ENCODE measurements around the gene SH2D1B. TPM values are rescaled to one million over a fixed set of nuclear protein-coding genes. Genes with fewer than 3 reads are reported as not detected.

SH2D1B gene
- total and polyA plus RNA-seq, 9 of the 15 experiments (the other 6 are each of a cell fraction or from before 2014, with no cell fraction given) = 5.6 to 19.6 (median 9.7) TPM

DNA sequence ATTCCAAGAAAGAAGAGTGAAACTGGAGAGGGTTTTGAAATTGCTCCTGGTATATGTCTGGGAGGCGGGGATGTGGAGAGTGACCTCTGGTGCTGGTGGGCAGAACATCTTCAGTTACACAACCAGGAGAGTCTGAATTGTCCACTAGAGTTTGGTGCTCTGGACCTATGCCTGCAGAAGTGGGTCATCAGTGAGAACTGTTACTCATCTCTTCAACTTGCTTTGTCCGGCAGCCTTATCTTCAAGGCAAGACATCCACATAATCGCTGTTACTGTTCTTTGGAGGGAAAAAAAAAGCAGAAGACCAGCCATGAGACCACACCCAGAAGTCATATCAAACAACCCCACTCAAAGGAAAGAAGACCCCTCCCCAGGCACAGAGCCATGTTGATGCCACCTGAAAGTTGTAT lies 14.9 kb downstream of the SH2D1B start (continued):
- TF ChIP-seq, protein P1, sequence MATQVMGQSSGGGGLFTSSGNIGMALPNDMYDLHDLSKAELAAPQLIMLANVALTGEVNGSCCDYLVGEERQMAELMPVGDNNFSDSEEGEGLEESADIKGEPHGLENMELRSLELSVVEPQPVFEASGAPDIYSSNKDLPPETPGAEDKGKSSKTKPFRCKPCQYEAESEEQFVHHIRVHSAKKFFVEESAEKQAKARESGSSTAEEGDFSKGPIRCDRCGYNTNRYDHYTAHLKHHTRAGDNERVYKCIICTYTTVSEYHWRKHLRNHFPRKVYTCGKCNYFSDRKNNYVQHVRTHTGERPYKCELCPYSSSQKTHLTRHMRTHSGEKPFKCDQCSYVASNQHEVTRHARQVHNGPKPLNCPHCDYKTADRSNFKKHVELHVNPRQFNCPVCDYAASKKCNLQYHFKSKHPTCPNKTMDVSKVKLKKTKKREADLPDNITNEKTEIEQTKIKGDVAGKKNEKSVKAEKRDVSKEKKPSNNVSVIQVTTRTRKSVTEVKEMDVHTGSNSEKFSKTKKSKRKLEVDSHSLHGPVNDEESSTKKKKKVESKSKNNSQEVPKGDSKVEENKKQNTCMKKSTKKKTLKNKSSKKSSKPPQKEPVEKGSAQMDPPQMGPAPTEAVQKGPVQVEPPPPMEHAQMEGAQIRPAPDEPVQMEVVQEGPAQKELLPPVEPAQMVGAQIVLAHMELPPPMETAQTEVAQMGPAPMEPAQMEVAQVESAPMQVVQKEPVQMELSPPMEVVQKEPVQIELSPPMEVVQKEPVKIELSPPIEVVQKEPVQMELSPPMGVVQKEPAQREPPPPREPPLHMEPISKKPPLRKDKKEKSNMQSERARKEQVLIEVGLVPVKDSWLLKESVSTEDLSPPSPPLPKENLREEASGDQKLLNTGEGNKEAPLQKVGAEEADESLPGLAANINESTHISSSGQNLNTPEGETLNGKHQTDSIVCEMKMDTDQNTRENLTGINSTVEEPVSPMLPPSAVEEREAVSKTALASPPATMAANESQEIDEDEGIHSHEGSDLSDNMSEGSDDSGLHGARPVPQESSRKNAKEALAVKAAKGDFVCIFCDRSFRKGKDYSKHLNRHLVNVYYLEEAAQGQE (IDR thresholded peaks at IDR 0.05; ENCODE audit: borderline replicate concordance) = peak; percentile 53; the same call in 1 of the 2 replicates
- TF ChIP-seq, protein P1 (CRISPR knock-in tag; IDR thresholded peaks at IDR 0.05; ENCODE audit: low read depth) = no peak
- peak; percentile 73 for TF ChIP-seq NCOR1 (IDR thresholded peaks at IDR 0.05)
- TF ChIP-seq POLR2B (IDR thresholded peaks at IDR 0.05; ENCODE audit: low read depth, partially characterized antibody) = no peak
- TF ChIP-seq STAT5A (IDR thresholded peaks at IDR 0.05; ENCODE audit: borderline replicate concordance, low read length) = peak; percentile 34; the same call in 1 of the 2 replicates
- 0 out of 2 replicates have a peak, but pooled peaks have one; percentile 61 for TF ChIP-seq ZEB2 (IDR thresholded peaks at IDR 0.05)
- TF ChIP-seq, protein P2, sequence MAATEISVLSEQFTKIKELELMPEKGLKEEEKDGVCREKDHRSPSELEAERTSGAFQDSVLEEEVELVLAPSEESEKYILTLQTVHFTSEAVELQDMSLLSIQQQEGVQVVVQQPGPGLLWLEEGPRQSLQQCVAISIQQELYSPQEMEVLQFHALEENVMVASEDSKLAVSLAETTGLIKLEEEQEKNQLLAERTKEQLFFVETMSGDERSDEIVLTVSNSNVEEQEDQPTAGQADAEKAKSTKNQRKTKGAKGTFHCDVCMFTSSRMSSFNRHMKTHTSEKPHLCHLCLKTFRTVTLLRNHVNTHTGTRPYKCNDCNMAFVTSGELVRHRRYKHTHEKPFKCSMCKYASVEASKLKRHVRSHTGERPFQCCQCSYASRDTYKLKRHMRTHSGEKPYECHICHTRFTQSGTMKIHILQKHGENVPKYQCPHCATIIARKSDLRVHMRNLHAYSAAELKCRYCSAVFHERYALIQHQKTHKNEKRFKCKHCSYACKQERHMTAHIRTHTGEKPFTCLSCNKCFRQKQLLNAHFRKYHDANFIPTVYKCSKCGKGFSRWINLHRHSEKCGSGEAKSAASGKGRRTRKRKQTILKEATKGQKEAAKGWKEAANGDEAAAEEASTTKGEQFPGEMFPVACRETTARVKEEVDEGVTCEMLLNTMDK (IDR thresholded peaks at IDR 0.05; ENCODE audit: borderline replicate concordance, insufficient read depth, low read depth, low read length, poor library complexity, severe bottlenecking) = peak; percentile 18
- TF ChIP-seq L3MBTL2 (IDR thresholded peaks at IDR 0.05) = peak; percentile 55; the same call in 1 of the 2 replicates
- no peak for TF ChIP-seq TARDBP (IDR thresholded peaks at IDR 0.05)
- TF ChIP-seq ZBTB7A (IDR thresholded peaks at IDR 0.05; ENCODE audit: borderline replicate concordance, control insufficient read depth, low read depth, low read length) = peak; percentile 79
- peak; percentile 77 for TF ChIP-seq FOSL1 (tag; conservative IDR thresholded peaks at IDR 0.05)
- TF ChIP-seq, protein P3, sequence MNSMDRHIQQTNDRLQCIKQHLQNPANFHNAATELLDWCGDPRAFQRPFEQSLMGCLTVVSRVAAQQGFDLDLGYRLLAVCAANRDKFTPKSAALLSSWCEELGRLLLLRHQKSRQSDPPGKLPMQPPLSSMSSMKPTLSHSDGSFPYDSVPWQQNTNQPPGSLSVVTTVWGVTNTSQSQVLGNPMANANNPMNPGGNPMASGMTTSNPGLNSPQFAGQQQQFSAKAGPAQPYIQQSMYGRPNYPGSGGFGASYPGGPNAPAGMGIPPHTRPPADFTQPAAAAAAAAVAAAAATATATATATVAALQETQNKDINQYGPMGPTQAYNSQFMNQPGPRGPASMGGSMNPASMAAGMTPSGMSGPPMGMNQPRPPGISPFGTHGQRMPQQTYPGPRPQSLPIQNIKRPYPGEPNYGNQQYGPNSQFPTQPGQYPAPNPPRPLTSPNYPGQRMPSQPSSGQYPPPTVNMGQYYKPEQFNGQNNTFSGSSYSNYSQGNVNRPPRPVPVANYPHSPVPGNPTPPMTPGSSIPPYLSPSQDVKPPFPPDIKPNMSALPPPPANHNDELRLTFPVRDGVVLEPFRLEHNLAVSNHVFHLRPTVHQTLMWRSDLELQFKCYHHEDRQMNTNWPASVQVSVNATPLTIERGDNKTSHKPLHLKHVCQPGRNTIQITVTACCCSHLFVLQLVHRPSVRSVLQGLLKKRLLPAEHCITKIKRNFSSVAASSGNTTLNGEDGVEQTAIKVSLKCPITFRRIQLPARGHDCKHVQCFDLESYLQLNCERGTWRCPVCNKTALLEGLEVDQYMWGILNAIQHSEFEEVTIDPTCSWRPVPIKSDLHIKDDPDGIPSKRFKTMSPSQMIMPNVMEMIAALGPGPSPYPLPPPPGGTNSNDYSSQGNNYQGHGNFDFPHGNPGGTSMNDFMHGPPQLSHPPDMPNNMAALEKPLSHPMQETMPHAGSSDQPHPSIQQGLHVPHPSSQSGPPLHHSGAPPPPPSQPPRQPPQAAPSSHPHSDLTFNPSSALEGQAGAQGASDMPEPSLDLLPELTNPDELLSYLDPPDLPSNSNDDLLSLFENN (IDR thresholded peaks at IDR 0.05; ENCODE audit: low read depth in 2 of 2, low read length in 2 of 2) = 0 out of 4 replicates have a peak, but pooled peaks of 1 of the 2 experiments have one; percentile 36
- peak; percentile 95 for TF ChIP-seq CTBP1 (IDR thresholded peaks at IDR 0.05; ENCODE audit: borderline replicate concordance)
- TF ChIP-seq ZNF197 (CRISPR knock-in tag; IDR thresholded peaks at IDR 0.05; ENCODE audit: low read depth) = no peak
- peak in 1 of 2 experiments; percentile 75; a peak in 1 of 4 replicates for TF ChIP-seq HDAC1 (IDR thresholded peaks at IDR 0.05)
- peak; percentile 82 for TF ChIP-seq TCF3 (CRISPR knock-in tag; IDR thresholded peaks at IDR 0.05)
